ENCODE data around the gene GTPBP3.

GTPBP3 gene

DNA sequence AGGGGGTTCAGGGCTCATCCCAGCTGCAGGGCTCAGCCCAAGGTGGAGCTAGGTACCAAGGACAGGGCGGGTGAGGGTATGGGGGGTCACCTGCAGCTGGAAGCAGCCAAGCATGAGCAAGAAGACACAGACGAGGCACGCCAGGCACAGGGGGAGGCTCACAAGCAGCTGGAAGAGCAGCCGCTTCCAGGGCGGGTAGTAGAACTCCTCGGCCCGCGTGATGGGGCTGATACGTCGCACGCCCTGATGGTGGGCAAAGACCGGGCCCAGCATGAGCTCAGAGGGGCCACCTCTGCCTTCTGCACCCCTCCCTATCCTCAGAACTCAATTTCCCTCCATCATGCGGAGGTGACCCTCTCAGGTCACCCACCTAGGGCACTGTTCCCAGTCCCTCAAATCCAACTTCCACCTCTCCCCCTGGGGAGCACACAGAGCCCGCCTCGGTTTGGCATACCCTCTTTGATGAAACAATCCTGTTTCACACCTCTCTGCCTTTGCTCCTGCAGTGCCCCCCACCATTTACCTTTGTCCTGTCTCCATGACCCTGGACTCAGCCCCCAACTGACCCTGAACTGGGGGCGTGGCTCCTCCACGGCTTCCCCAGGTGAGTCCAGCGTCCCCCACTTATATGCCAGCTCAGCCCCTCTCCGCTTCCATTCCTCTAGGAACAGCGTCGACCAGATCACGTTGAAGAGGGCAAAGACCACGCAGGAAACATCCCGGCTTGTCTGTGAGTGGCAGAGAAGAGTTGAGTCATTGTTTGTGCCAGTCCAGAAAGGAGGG, 6.9 kb upstream of the GTPBP3 start:
- DNase-seq (ENCODE audit: low read depth, low spot score) = no peak
- CTCF ChIA-PET = interaction anchor here (1.2 to 2.5 kb wide), 2 partner anchors 15 to 56 kb away, joined by 3 to 11 read pairs; no protein-coding TSS in a partner anchor
- no peak for TF ChIP-seq CTCF (IDR thresholded peaks at IDR 0.05; ENCODE audit: insufficient read depth, low read length, missing control alignments)
- POLR2A ChIA-PET = no interaction called here
- no peak overlapping the region for H3K4me3 ChIP-seq (ENCODE audit: low read depth, low read length)

GRCh38 chr19:17331045-17331558, 6.3 kb upstream of the GTPBP3 start:
- H3K4me3 ChIP-seq (ENCODE audit: low read depth, low read length) = no peak overlapping the region
- no peak for DNase-seq (ENCODE audit: low read depth, low spot score)
- ChIA-PET POLR2A (no interaction called here), CTCF (interaction anchor here (1.2 to 2.5 kb wide), 3 partner anchors 15 to 136 kb away, joined by 3 to 11 read pairs (median 4); no protein-coding TSS in a partner anchor)
- no peak for TF ChIP-seq CTCF (IDR thresholded peaks at IDR 0.05; ENCODE audit: insufficient read depth, low read length, missing control alignments)

DNA sequence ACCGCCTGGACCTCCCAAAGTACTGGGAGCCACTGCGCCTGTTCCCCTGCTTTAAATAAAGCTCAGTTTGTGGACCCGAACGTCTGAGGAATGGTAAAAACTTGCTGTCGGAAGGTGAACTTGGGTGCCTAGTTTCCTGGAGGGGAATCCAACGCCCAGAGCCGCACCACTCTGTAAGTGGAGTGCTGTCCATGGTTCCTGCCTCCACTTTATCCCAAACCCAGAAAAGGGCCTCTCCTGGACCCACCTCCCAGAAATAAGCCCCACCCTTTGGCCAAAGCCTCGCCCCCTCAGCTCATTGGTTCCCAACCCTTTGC, 5.0 kb upstream of the GTPBP3 start:
- H3K4me3 ChIP-seq (ENCODE audit: low read depth, low read length) = no peak overlapping the region
- ChIA-PET POLR2A (no interaction called here), CTCF (interaction anchor here (1.3 to 2.5 kb wide), 3 partner anchors 54 to 135 kb away, joined by 4 to 11 read pairs (median 6); no protein-coding TSS in a partner anchor)
- no peak for TF ChIP-seq CTCF (IDR thresholded peaks at IDR 0.05; ENCODE audit: insufficient read depth, low read length, missing control alignments)
- no peak for DNase-seq (ENCODE audit: low read depth, low spot score)

DNA sequence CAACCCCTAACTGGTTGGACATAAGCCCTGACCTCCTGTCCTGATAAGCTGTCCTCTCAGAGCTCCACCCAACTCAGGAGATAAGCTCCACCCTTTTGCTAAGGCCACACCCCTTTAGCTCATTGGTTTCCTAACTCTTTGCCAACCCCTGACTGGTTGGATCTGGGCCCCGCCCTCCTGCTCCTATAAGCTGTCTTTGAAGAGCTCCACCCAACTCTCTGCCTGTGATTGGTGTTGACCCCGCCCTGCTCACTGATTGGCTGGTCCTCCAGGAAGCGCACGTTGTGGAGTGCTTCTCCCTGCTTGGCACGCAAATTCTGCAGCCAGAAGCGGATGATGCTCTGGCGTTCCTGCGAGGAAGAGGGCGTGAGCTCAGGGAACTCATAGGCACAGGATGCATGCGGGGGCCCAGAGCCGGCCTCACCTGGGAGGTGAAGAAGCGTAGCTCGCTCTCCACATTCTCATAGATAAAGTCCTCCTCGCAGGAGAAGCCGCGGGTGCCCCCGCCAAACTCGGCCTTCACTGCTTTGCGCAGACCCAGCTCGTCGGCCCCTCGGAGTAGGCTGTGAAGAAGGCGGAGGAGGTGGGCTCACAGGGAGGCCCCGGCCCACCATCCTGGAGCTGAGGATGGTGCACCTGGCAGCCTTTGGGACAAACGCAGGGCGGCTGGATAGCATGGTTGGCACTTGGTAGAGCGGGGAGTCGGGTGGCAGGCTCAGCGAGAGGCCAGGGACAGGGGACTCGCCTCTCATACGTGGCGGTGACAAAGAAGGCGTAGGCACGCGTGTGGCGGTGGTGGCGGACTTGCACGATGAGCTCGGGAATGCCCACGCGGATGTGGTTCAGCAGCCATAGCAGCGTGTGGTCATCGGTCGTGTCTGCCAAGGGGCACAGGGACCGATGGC, 4.4 kb upstream of the GTPBP3 start:
- POLR2A ChIA-PET = interaction anchor here (0.8 to 1.4 kb wide), 2 partner anchors 24 to 86 kb away, joined by 3 to 4 read pairs; no protein-coding TSS in a partner anchor

GRCh38 chr19:17333611-17334413, 3.5 kb upstream of the GTPBP3 start:
- POLR2A ChIA-PET = interaction anchor here (0.8 to 1.4 kb wide), 4 partner anchors 8 to 86 kb away, joined by 3 to 4 read pairs (median 4); partner anchors contain the start of gene MVB12A

More for the DNA sequence above, 4.4 kb upstream of the GTPBP3 start:
- no peak overlapping the region for H3K4me3 ChIP-seq (ENCODE audit: low read depth, low read length)
- no peak for DNase-seq (ENCODE audit: low read depth, low spot score)
- TF ChIP-seq CTCF (IDR thresholded peaks at IDR 0.05; ENCODE audit: insufficient read depth, low read length, missing control alignments) = no peak
- CTCF ChIA-PET = interaction anchor here (0.9 to 2.5 kb wide), 10 partner anchors 9 to 134 kb away, joined by 3 to 11 read pairs (median 4); partner anchors contain the start of gene MRPL34

More at GRCh38 chr19:17333611-17334413, 3.5 kb upstream of the GTPBP3 start:
- DNase-seq (ENCODE audit: low read depth, low spot score) = no peak
- no peak for TF ChIP-seq CTCF (IDR thresholded peaks at IDR 0.05; ENCODE audit: insufficient read depth, low read length, missing control alignments)
- CTCF ChIA-PET = interaction anchor here (0.9 to 1.6 kb wide), 7 partner anchors 8 to 74 kb away, joined by 3 to 7 read pairs (median 4); partner anchors contain the start of gene MRPL34
- peak overlapping the region; percentile 71 for H3K4me3 ChIP-seq (ENCODE audit: low read depth, low read length)
